IPS-18a (cell line): ENCODE measurements around the gene MAP3K6.

Source experiments
- H3K27ac ChIP-seq: one replicate; pipeline ENCODE4 v1.5.1; 2013; ENCODE audit warnings: low read length
- H3K27me3 ChIP-seq: one replicate; pipeline ENCODE4 v1.6.1; 2013; ENCODE audit warnings: mild to moderate bottlenecking, low read length; ENCODE audit not compliant: control insufficient read depth, insufficient read depth
- H3K36me3 ChIP-seq: one replicate; pipeline ENCODE4 v1.6.1; 2013; ENCODE audit warnings: low read depth, low read length; ENCODE audit not compliant: control insufficient read depth
- H3K4me1 ChIP-seq: one replicate; pipeline ENCODE4 v1.6.1; 2013; ENCODE audit warnings: low read depth, low read length; ENCODE audit not compliant: control insufficient read depth
- H3K4me3 ChIP-seq: one replicate; pipeline ENCODE4 v1.5.1; 2013; ENCODE audit warnings: low read length
- H3K9ac ChIP-seq: one replicate; pipeline ENCODE4 v1.6.1; 2013; ENCODE audit warnings: mild to moderate bottlenecking, low read length, moderate library complexity
- H3K9me3 ChIP-seq: one replicate; pipeline ENCODE4 v1.6.1; 2013; ENCODE audit warnings: low read depth, low read length; ENCODE audit not compliant: control insufficient read depth

Gene MAP3K6

DNA sequence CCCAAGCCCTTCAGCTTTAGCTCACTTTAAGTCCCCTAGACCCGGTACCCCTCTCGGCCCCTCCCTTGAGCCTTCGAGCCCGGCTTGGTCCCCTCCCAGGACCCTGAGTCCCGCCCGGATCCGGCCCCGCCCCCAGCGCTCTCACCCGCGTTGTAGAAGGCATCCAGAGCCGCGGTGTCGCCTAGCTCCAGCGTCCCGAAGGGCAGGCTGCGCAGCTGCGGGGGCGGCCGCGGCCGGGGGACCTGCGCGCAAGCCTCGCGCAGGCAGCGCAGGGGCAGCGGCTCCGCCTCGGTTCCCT lies 699 bp downstream of the MAP3K6 start:
- peaks cover 14% of the 10 kb centered on the region for H3K4me1 ChIP-seq
- H3K27ac ChIP-seq, result no peak overlapping the region

GRCh38 chr1:27365372-27366112 lies 1.2 kb downstream of the MAP3K6 start:
- peaks cover 25% of the 10 kb centered on the region for H3K27me3 ChIP-seq
- H3K27ac ChIP-seq, result no peak overlapping the region
- peaks cover 14% of the 10 kb centered on the region for H3K4me1 ChIP-seq
- H3K9me3 ChIP-seq, result no peaks in the 10 kb centered on the region
- no peaks in the 10 kb centered on the region for H3K36me3 ChIP-seq
- H3K4me3 ChIP-seq, result peak overlapping the region; percentile 78
- H3K9ac ChIP-seq, result peak overlapping the region; percentile 17

More for the DNA sequence above, 699 bp downstream of the MAP3K6 start:
- Histone ChIP-seq H3K36me3 (no peaks in the 10 kb centered on the region), H3K27me3 (peaks cover 19% of the 10 kb centered on the region), H3K9ac (no peak overlapping the region), H3K9me3 (no peaks in the 10 kb centered on the region), H3K4me3 (peak overlapping the region; percentile 78)

- H3K36me3 ChIP-seq, result no peaks in the 10 kb centered on the region
- peaks cover 17% of the 10 kb centered on the region for H3K4me1 ChIP-seq
- H3K27me3 ChIP-seq, result peaks cover 32% of the 10 kb centered on the region
- H3K4me3 ChIP-seq, result peak overlapping the region; percentile 78
- H3K9ac ChIP-seq, result no peak overlapping the region
- no peak overlapping the region for H3K27ac ChIP-seq
- H3K9me3 ChIP-seq, result no peaks in the 10 kb centered on the region
Observed at GRCh38 chr1:27364696-27365371, 1.9 kb downstream of the MAP3K6 start.

DNA sequence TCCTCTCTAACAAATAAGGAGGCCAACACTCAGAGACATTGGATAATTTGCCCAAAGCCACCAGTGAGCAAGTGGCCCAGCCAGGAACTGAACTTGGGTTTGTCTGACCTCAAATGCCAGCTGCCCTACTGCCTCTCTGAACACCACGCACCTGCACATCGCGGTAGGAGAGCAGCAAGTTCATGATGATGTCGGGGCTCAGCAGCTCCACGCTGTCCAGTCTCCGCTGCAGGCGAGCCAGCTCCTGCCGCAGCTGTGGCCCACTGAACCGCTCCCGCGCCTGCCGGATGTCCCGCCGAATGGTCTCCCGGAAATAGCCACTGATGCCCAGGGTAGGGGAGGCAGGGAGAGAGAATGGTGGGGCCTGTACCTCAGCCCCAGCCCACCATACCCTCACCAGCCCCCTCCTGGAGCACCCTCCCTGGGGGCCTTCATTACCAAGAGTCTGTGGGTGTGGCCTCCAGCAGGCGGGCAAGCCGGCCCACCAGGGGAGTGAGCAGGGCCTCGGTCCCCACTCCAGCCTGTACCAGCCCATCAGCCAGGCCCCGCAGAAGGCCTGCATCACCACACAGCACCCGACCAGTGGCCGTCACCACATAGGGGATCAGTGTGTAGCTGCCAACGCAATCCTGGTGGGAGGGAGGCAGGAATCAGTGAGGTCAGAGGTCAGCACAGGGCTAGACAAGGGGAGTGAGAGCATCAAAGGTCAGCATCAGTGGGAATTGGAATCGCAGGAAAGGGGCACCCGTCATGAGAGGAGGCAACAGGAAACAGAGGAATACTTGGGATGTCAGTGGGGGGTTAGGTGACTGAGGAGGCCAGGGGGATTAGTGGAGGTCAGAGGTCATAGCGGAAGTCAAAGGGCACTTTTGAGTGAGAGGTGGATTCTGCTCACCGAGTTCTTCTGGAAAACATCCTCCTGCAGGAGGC lies 2.7 kb downstream of the MAP3K6 start:
- Histone ChIP-seq H3K27me3 (peaks cover 40% of the 10 kb centered on the region), H3K9me3 (no peaks in the 10 kb centered on the region), H3K9ac (no peak overlapping the region), H3K27ac (no peak overlapping the region), H3K36me3 (no peaks in the 10 kb centered on the region), H3K4me1 (peaks cover 18% of the 10 kb centered on the region), H3K4me3 (no peak overlapping the region)

GRCh38 chr1:27361553-27361952 lies 5.2 kb downstream of the MAP3K6 start:
- Histone ChIP-seq H3K4me3 (no peak overlapping the region), H3K9me3 (no peaks in the 10 kb centered on the region), H3K4me1 (peaks cover 9% of the 10 kb centered on the region), H3K27ac (no peak overlapping the region), H3K36me3 (no peaks in the 10 kb centered on the region), H3K9ac (no peak overlapping the region), H3K27me3 (peaks cover 48% of the 10 kb centered on the region)

DNA sequence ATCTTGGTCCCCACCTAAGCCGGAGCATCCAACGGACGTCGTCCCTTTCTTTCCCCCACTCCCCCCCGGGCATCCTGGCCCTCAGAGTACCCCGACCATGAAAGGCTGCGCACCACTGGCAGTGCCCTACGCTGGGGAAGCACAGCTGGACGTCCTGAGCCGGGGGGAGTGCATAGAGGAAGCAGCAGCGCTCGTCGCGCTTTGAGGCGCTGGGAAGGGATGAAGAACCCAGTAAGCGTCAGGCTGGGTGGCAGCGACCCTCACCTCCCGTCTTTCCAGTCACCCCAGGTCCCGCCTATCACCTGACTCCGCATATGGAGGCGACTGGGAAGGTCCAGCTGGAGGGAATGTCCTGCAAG lies 5.7 kb downstream of the MAP3K6 start:
- Histone ChIP-seq H3K9me3 (no peaks in the 10 kb centered on the region), H3K27ac (no peak overlapping the region), H3K9ac (no peak overlapping the region), H3K27me3 (peaks cover 48% of the 10 kb centered on the region), H3K4me3 (peak overlapping the region; percentile 67), H3K4me1 (peaks cover 9% of the 10 kb centered on the region), H3K36me3 (no peaks in the 10 kb centered on the region)

DNA sequence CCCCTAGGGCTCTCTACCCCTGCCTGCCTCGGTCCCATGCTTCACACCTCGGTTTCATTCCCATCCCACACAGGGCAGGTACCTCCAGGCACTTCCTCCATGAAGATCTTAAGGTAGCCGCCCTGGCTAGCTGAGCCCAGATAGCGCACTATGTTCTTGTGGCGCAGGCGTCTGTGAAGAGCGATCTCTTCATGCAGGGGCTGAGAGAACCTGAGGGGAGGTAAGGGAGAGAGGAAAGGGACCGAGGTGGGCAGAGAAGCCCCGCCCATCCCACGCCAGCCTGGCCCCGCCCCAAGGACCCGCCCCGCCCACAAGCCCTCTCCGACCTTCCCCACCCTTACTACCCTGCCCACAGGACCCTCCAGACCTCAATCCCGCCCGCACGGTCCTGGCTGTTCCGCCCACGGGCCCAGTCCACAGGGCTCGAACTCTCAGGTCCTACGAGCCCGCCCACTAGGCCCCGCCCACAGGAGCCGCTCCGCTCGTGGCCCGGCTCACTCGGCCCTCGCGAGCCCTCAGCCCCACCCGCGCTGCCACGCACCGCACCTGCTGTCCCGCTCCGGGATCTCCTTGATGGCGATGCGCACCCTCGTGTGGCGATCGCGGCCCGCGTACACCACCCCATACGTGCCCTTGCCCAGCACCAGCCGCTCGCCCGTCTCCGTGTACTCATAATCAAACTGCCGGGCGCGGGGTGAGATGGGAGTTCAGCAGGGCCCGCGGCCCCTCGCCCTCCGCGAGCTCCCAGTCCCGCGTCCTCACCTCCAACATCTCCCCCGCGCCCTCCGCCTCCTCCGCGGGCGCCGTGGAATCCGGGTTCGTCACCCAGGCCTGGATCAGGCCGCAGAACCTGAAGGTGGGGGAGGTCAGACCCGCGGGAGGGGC lies 6.4 kb downstream of the MAP3K6 start:
- peaks cover 9% of the 10 kb centered on the region for H3K4me1 ChIP-seq
- H3K9ac ChIP-seq, result no peak overlapping the region
- no peaks in the 10 kb centered on the region for H3K9me3 ChIP-seq
- no peaks in the 10 kb centered on the region for H3K36me3 ChIP-seq
- no peak overlapping the region for H3K27ac ChIP-seq
- H3K27me3 ChIP-seq, result peaks cover 48% of the 10 kb centered on the region
- H3K4me3 ChIP-seq, result peak overlapping the region; percentile 67

GRCh38 chr1:27359822-27360158 lies 7.0 kb downstream of the MAP3K6 start:
- no peak overlapping the region for H3K9ac ChIP-seq
- peak overlapping the region; percentile 67 for H3K4me3 ChIP-seq
- no peaks in the 10 kb centered on the region for H3K9me3 ChIP-seq
- no peak overlapping the region for H3K27ac ChIP-seq
- H3K36me3 ChIP-seq, result no peaks in the 10 kb centered on the region
- H3K4me1 ChIP-seq, result peaks cover 4% of the 10 kb centered on the region
- peaks cover 48% of the 10 kb centered on the region for H3K27me3 ChIP-seq

DNA sequence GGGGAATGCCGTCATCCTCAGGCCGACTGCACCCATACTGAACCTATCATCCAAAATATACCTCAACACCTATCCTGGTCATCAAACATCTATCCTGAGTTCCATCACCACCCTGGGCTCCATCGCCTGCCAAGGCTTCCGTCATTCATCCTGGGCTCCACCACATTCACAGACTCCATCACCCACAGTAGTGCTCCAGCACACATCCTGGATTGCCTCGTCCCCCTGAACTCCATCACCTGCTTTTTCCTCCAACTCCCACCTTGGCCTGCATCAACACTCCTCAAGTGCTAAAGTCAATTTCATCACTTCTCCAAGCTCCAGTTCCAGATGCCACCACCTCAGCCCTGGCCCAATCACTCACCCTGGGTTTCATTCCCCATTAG lies 7.8 kb downstream of the MAP3K6 start:
- H3K27me3 ChIP-seq, result peaks cover 48% of the 10 kb centered on the region
- H3K4me3 ChIP-seq, result no peak overlapping the region
- H3K4me1 ChIP-seq, result peaks cover 4% of the 10 kb centered on the region
- H3K27ac ChIP-seq, result no peak overlapping the region
- no peaks in the 10 kb centered on the region for H3K9me3 ChIP-seq
- no peak overlapping the region for H3K9ac ChIP-seq
- no peaks in the 10 kb centered on the region for H3K36me3 ChIP-seq

DNA sequence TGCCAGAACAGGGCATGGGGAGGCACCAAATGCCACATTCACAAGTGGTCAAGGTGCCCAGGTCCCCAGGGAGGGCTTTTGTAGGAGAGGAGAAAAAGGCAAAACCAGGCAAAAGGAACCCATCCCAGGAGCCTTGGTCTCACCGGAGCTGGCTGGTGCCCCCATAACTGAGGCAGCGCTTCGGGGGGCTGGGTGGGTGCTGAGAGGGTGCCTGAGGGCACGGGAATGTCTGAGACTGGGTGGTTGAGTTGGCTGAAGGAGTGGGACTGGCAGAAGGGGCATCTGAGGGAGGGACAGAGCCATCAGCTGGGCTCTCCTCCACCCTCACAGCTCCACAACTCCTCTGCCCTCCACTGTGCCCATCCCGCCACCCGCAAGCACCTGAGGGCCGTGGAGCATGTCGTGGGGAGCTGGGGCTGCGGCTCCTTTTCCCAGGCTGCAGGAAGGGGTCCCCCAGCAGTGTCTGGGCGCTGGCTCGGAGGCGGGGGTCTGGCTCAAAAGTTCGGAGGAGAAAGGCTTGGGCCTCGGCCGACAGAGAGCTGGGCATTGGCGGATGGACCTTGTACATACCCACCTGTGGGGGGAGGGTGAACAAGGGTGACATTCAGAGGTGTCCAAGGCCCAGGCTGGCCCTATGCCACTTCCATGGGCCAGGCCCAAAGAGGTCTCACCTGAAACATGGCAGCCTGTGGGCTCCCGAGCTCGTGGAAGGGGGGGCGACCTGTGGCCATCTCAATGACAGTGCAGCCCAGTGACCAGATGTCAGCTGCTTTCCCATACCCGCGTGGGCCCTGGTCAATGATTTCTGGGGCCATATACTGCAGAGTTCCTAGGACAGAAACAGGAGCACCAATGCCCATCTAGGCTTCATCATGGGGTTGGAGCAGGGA lies 8.5 kb downstream of the MAP3K6 start:
- Histone ChIP-seq H3K9ac (no peak overlapping the region), H3K4me1 (peaks cover 4% of the 10 kb centered on the region), H3K4me3 (no peak overlapping the region), H3K9me3 (no peaks in the 10 kb centered on the region), H3K36me3 (no peaks in the 10 kb centered on the region), H3K27ac (no peak overlapping the region), H3K27me3 (peaks cover 48% of the 10 kb centered on the region)
